H1 (cell line): ENCODE measurements around the gene ARHGAP18. TPM values are rescaled to one million over a fixed set of nuclear protein-coding genes. Genes with fewer than 3 reads are reported as not detected.

Experiments
- CTCF ChIA-PET: fragments of 300-600 bp; sonication (Branson Sonifier 250); formaldehyde crosslinking; loops from one replicate; lab custom pipeline; 2021; ENCODE audit not compliant: partially characterized antibody; lab: Charles Lee
- POLR2A ChIA-PET: fragments of 300-600 bp; sonication (Branson Sonifier 250); formaldehyde crosslinking; loops from one replicate; lab custom pipeline; 2021; ENCODE audit warnings: inconsistent platforms; ENCODE audit not compliant: partially characterized antibody; lab: Charles Lee
- DNase-seq, 2 experiments: peaks; one replicate each; pipeline versions ENCODE4 v3.0.0 to v3.0.0-alpha.2; 2010 to 2022; ENCODE audit warnings: low spot score in 2 of 2, low read depth in 1 of 2, mixed read lengths in 1 of 2
- FAIRE-seq: peaks from 2 replicates; lab custom pipeline; 2011; peaks lifted over from hg19 to GRCh38; lab: Jason Lieb, UNC
- H2AFZ ChIP-seq: 2 replicates; pipeline ENCODE4 v1.8.1; 2012; ENCODE audit warnings: low read length, inconsistent platforms
- H2AK5ac ChIP-seq: 2 replicates; pipeline ENCODE4 v1.6.1; 2013; ENCODE audit warnings: low read depth, low read length
- H2BK120ac ChIP-seq: replicated peaks from 2 replicates; pipeline ENCODE3; 2013; ENCODE audit warnings: low read depth, low read length, inconsistent platforms
- H2BK12ac ChIP-seq: 2 replicates; pipeline ENCODE4 v1.6.1; 2013; ENCODE audit warnings: low read depth, low read length
- H2BK15ac ChIP-seq: 2 replicates; pipeline ENCODE4 v1.6.1; 2013; ENCODE audit warnings: low read length
- H2BK20ac ChIP-seq: 2 replicates; pipeline ENCODE4 v1.6.1; 2013; ENCODE audit warnings: low read length
- H2BK5ac ChIP-seq: 2 replicates; pipeline ENCODE4 v1.6.1; 2013; ENCODE audit warnings: low read depth, low read length
- H3K14ac ChIP-seq: 2 replicates; pipeline ENCODE4 v1.6.1; 2013; ENCODE audit warnings: inconsistent platforms; ENCODE audit not compliant: insufficient read length
- H3K18ac ChIP-seq: 2 replicates; pipeline ENCODE4 v1.6.1; 2013; ENCODE audit warnings: low read length; ENCODE audit errors: extremely low read depth
- H3K23ac ChIP-seq: 2 replicates; pipeline ENCODE4 v1.6.1; 2013; ENCODE audit warnings: inconsistent platforms; ENCODE audit not compliant: insufficient read length
- H3K23me2 ChIP-seq: 2 replicates; pipeline ENCODE4 v1.6.1; 2013; ENCODE audit warnings: low read depth, low read length
- H3K27ac ChIP-seq: 2 replicates; pipeline ENCODE4 v1.6.1; 2011; ENCODE audit warnings: low read depth, low read length, inconsistent platforms
- H3K27me3 ChIP-seq, 4 experiments: replicated peaks in 1 of 4; 1 replicate in 1 of 4; 2 replicates in 3 of 4; pipeline versions ENCODE4 v1.6.1 to v1.8.1; 2011 to 2013; ENCODE audit warnings: low read length in 3 of 4, mild to moderate bottlenecking in 3 of 4, inconsistent platforms in 2 of 4, mixed read lengths in 2 of 4, moderate library complexity in 1 of 4; ENCODE audit not compliant: control insufficient read depth in 3 of 4, insufficient read depth in 3 of 4; ENCODE audit errors: extremely low read depth in 1 of 4
- H3K36me3 ChIP-seq, 4 experiments: 2 replicates each; pipeline versions ENCODE4 v1.6.1 to v1.8.1; 2011 to 2013; ENCODE audit warnings: mild to moderate bottlenecking in 4 of 4, low read length in 3 of 4, moderate library complexity in 2 of 4, control low read depth in 1 of 4, inconsistent platforms in 1 of 4; ENCODE audit not compliant: insufficient read depth in 4 of 4, control insufficient read depth in 2 of 4
- H3K4ac ChIP-seq: replicated peaks from 2 replicates; pipeline ENCODE3; 2013; ENCODE audit warnings: low read length, low read depth, mixed read lengths, inconsistent platforms; ENCODE audit not compliant: insufficient read length
- H3K4me1 ChIP-seq, 4 experiments: replicated peaks in 1 of 4; 1 replicate in 1 of 4; 2 replicates in 3 of 4; pipeline versions ENCODE4 v1.6.1 to v1.8.1; 2011 to 2013; ENCODE audit warnings: low read length in 3 of 4, inconsistent platforms in 2 of 4, mixed read lengths in 1 of 4; ENCODE audit not compliant: insufficient read depth in 4 of 4, control insufficient read depth in 3 of 4
- H3K4me2 ChIP-seq, 2 experiments: 2 replicates each; pipeline versions ENCODE4 v1.6.1 to v1.8.1; 2011 to 2013; ENCODE audit warnings: low read depth in 2 of 2, low read length in 2 of 2, control low read depth in 1 of 2, inconsistent platforms in 1 of 2, mild to moderate bottlenecking in 1 of 2; ENCODE audit not compliant: insufficient read depth in 1 of 2
- H3K4me3 ChIP-seq, 4 experiments: fragments of 200-600, 300-600 bp in 1 of 4; sonication (generic), shearing (Covaris generic), sonication (Bioruptor Twin) in 1 of 4; 2 replicates each; pipeline versions ENCODE4 v1.5.1 to v1.8.1; 2011 to 2016; ENCODE audit warnings: low read length in 4 of 4, low read depth in 3 of 4, control low read depth in 2 of 4, inconsistent platforms in 2 of 4, mild to moderate bottlenecking in 2 of 4, mixed read lengths in 1 of 4, moderate library complexity in 1 of 4; ENCODE audit not compliant: insufficient read depth in 2 of 4; ENCODE audit errors: extremely low read depth in 1 of 4
- H3K56ac ChIP-seq: replicated peaks from 2 replicates; pipeline ENCODE3; 2013; ENCODE audit warnings: low read depth, mild to moderate bottlenecking, mixed read lengths, low read length, inconsistent platforms; ENCODE audit not compliant: insufficient read length
- H3K79me1 ChIP-seq: 2 replicates; pipeline ENCODE4 v1.6.1; 2013; ENCODE audit warnings: low read depth, low read length, control low read depth
- H3K79me2 ChIP-seq, 2 experiments: 2 replicates each; pipeline versions ENCODE4 v1.6.1 to v1.8.1; 2012 to 2013; ENCODE audit warnings: low read length in 2 of 2, mild to moderate bottlenecking in 2 of 2, inconsistent platforms in 1 of 2; ENCODE audit not compliant: insufficient read depth in 2 of 2, control insufficient read depth in 1 of 2
- H3K9ac ChIP-seq, 4 experiments: replicated peaks in 1 of 4; 1 replicate in 1 of 4; 2 replicates in 3 of 4; pipeline versions ENCODE4 v1.6.1 to v1.8.1; 2011 to 2013; ENCODE audit warnings: low read depth in 3 of 4, low read length in 3 of 4, control low read depth in 2 of 4, mild to moderate bottlenecking in 2 of 4, moderate library complexity in 2 of 4, inconsistent platforms in 1 of 4; ENCODE audit errors: extremely low read depth in 1 of 4
- H3K9me3 ChIP-seq, 2 experiments: 2 replicates each; pipeline versions ENCODE4 v1.6.1 to v1.8.1; 2012 to 2013; ENCODE audit warnings: mild to moderate bottlenecking in 2 of 2, moderate library complexity in 2 of 2, control low read depth in 1 of 2, inconsistent platforms in 1 of 2, low read depth in 1 of 2, low read length in 1 of 2, mixed read lengths in 1 of 2; ENCODE audit not compliant: insufficient read depth in 2 of 2
- H4K20me1 ChIP-seq, 2 experiments: replicated peaks in 1 of 2; 2 replicates each; pipeline versions ENCODE3 to v1.8.1; 2011 to 2013; ENCODE audit warnings: inconsistent platforms in 2 of 2, low read length in 2 of 2, mild to moderate bottlenecking in 1 of 2; ENCODE audit not compliant: insufficient read depth in 2 of 2, control insufficient read depth in 1 of 2
- H4K5ac ChIP-seq: 2 replicates; pipeline ENCODE4 v1.6.1; 2013; ENCODE audit warnings: low read length, low read depth, mixed read lengths, inconsistent platforms; ENCODE audit not compliant: insufficient read length
- H4K8ac ChIP-seq: 2 replicates; pipeline ENCODE4 v1.8.0; 2013; ENCODE audit warnings: mild to moderate bottlenecking, moderate library complexity, low read length, inconsistent platforms; ENCODE audit not compliant: insufficient read depth; ENCODE audit errors: extremely low read depth
- H4K91ac ChIP-seq: replicated peaks from 2 replicates; pipeline ENCODE3; 2013; ENCODE audit warnings: low read length, mixed read lengths, inconsistent platforms; ENCODE audit not compliant: insufficient read length
- BCL11A ChIP-seq, 2 experiments: IDR thresholded peaks; one replicate each; pipeline ENCODE4 v1.6.1; 2011; ENCODE audit warnings: low read depth in 2 of 2, low read length in 2 of 2, mild to moderate bottlenecking in 2 of 2
- CBX8 ChIP-seq: fragments of 300-800, 300-1000 bp; sonication (generic); IDR thresholded peaks from 2 replicates; pipeline ENCODE4 v1.7.1; 2016; ENCODE audit warnings: low read depth, low read length, borderline replicate concordance
- CHD1 ChIP-seq: IDR thresholded peaks from 2 replicates; pipeline ENCODE4 v1.6.1; 2012; ENCODE audit warnings: low read depth, low read length, improper control_type of control experiment
- CREB1 ChIP-seq: IDR thresholded peaks from 2 replicates; pipeline ENCODE4 v1.6.1; 2012; ENCODE audit warnings: inconsistent platforms
- CTBP2 ChIP-seq: IDR thresholded peaks from 2 replicates; pipeline ENCODE4 v1.7.0; 2011; ENCODE audit warnings: borderline replicate concordance, mild to moderate bottlenecking, moderate library complexity, mixed read lengths, low read length; ENCODE audit not compliant: insufficient read depth, insufficient read length
- EGR1 ChIP-seq: IDR thresholded peaks from 2 replicates; pipeline ENCODE4 v1.6.1; 2011; ENCODE audit warnings: low read depth, low read length, borderline replicate concordance
- KDM4A ChIP-seq: IDR thresholded peaks from one replicate; pipeline ENCODE4 v1.7.1; 2012; ENCODE audit warnings: low read depth, mild to moderate bottlenecking, moderate library complexity, low read length, inconsistent platforms; ENCODE audit not compliant: severe bottlenecking
- KDM5A ChIP-seq: fragments of 200-600 bp; IDR thresholded peaks from 2 replicates; pipeline ENCODE4 v1.7.1; 2012; ENCODE audit warnings: mild to moderate bottlenecking, low read length, inconsistent platforms, mixed read lengths
- RBBP5 ChIP-seq: IDR thresholded peaks from 2 replicates; pipeline ENCODE4 v1.7.1; 2012; ENCODE audit warnings: low read depth, mild to moderate bottlenecking, inconsistent platforms, low read length, moderate library complexity, borderline replicate concordance
- SIRT6 ChIP-seq: IDR thresholded peaks from one replicate; pipeline ENCODE4 v1.7.1; 2012; ENCODE audit warnings: low read length, inconsistent platforms
- SRF ChIP-seq: IDR thresholded peaks from 2 replicates; pipeline ENCODE4 v1.6.1; 2011; ENCODE audit warnings: mild to moderate bottlenecking, low read depth, low read length, moderate library complexity
- SUZ12 ChIP-seq: fragments of 200-600 bp; sonication (generic); IDR thresholded peaks from 2 replicates; pipeline ENCODE4 v1.6.1; 2012; ENCODE audit warnings: mild to moderate bottlenecking, inconsistent platforms, low read length, moderate library complexity, mixed read lengths
- TBP ChIP-seq: IDR thresholded peaks from 2 replicates; pipeline ENCODE4 v1.6.1; 2011; ENCODE audit warnings: low read depth, low read length, improper control_type of control experiment
- WGBS, 2 experiments: shearing (Covaris generic) in 1 of 2; methylation state at CpG; one replicate each; pipeline versions ENCODE4 v1.1.6 to v1.1.7; 2013 to 2015; ENCODE audit warnings: low lambda C conversion rate in 2 of 2, mixed read lengths in 2 of 2, inconsistent platforms in 1 of 2, low coverage in 1 of 2, missing lambda C conversion rate in 1 of 2; ENCODE audit not compliant: insufficient replicate concordance in 2 of 2, insufficient coverage in 1 of 2, insufficient read length in 1 of 2; ENCODE audit errors: extremely low coverage in 1 of 2, missing lambda C conversion rate in 1 of 2; 5-methylcytosine and 5-hydroxymethylcytosine counted together
- polyA plus RNA-seq, 7 experiments: library from polyadenylated mRNA; depleted of rRNA in 3 of 7; stranded (reverse) in 5 of 7; unstranded in 2 of 7; fragments of >200 nt in 5 of 7; fragments of 200-250 nt in 2 of 7; gene quantifications; 1 replicate in 5 of 7; 2 replicates in 1 of 7; 4 replicates in 1 of 7; pipeline versions ENCODE4 v1.2.1 to v1.2.3, GENCODE V29; 2011 to 2013; ENCODE audit warnings: missing spikeins in 2 of 7, mixed read lengths in 2 of 7
- total RNA-seq: library from RNA; stranded (reverse); fragmentation: NEBNext Ultra II Directional; extraction: Animal tissue kit (Norgen Biotek cat#: 25700); gene quantifications from 2 replicates; pipeline ENCODE4 v1.2.1, GENCODE V29; 2021

ARHGAP18 gene
- total and polyA plus RNA-seq, 2 of the 8 experiments (the other 6 are each of a cell fraction or from before 2014, with no cell fraction given) = 0.83 to 4.5 TPM

DNA sequence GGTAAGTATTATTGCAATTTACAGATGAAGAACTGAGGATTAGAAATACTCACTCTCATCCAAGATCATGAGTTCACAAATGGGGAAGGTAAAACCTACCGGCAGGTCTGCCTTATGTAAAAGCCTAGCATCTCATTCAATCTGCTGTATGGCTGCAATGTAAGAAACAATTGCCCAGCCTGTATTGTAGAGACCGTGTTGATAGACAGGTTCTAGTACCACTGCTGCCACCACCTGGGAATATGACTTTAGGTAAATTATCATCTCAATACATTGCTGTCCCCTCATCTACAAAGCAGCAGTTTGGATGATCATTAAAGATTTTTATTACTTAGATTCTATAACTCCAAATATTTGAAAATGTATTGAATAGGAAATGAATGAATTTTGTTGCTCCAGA lies 23.3 kb upstream of the ARHGAP18 start:
- no peak for FAIRE-seq
- Histone ChIP-seq H3K79me2 (no peaks in the 10 kb centered on the region), H3K79me1 (no peaks in the 10 kb centered on the region), H3K27me3 (no peaks in the 10 kb centered on the region), H4K8ac (no peak overlapping the region), H3K27ac (no peak overlapping the region), H2BK20ac (no peak overlapping the region), H2AFZ (no peak overlapping the region), H3K9ac (no peak overlapping the region), H3K23ac (no peak overlapping the region), H3K23me2 (no peaks in the 10 kb centered on the region), H3K56ac (no peak overlapping the region), H3K4me2 (no peak overlapping the region), H4K91ac (no peak overlapping the region), H3K4ac (no peak overlapping the region), H3K18ac (no peak overlapping the region), H3K14ac (no peak overlapping the region), H2BK5ac (no peak overlapping the region), H3K9me3 (no peaks in the 10 kb centered on the region), H2AK5ac (no peak overlapping the region), H3K4me1 (no peaks in the 10 kb centered on the region), H3K4me3 (no peak overlapping the region), H2BK12ac (no peak overlapping the region), H3K36me3 (no peaks in the 10 kb centered on the region), H2BK15ac (no peak overlapping the region), H4K20me1 (no peaks in the 10 kb centered on the region), H4K5ac (no peak overlapping the region), H2BK120ac (no peak overlapping the region)
- WGBS, 2 experiments = 74% methylated on average over 2 of the region's 2 CpGs; no CpG with 5 or more reads in 1 of the 2 experiments
- POLR2A ChIA-PET = no interaction called here
- TF ChIP-seq KDM5A (no peak), TBP (no peak), EGR1 (no peak), CTBP2 (no peak), CREB1 (no peak), KDM4A (no peak), CBX8 (no peak), SRF (no peak), RBBP5 (no peak), SUZ12 (no peak), CHD1 (no peak), BCL11A (IDR thresholded peaks at IDR 0.05; ENCODE audit: low read depth in 2 of 2, low read length in 2 of 2) (no peak), SIRT6 (no peak)
- DNase-seq = no peak
- CTCF ChIA-PET = interaction anchor here (1.6 to 7.4 kb wide), 4 partner anchors 9 to 135 kb away, joined by 4 to 89 read pairs (median 23); no protein-coding TSS in a partner anchor
